ENCODE measurements around the gene PATL1. TPM values are rescaled to one million over a fixed set of nuclear protein-coding genes. Genes with fewer than 3 reads are reported as not detected.

PATL1 gene
- total and polyA plus RNA-seq, 4 donors: 7.0 to 30.4 (median 21.0) TPM

GRCh38 chr11:59602432-59602831, 66.4 kb downstream of the PATL1 start:
- no peak for DNase-seq (ENCODE audit: low read depth in 4 of 6, low spot score in 6 of 6)
- no peaks in the 10 kb centered on the region for H3K27me3 ChIP-seq (ENCODE audit: control insufficient read depth, insufficient read depth, low read length)
- H3K36me3 ChIP-seq (ENCODE audit: control insufficient read depth, insufficient read depth, low read length): peaks cover 62% of the 10 kb centered on the region
- 93% methylated on average over 5 of the region's 6 CpGs for WGBS (ENCODE audit: insufficient coverage)
- H3K27ac ChIP-seq (ENCODE audit: low read depth, low read length): no peak overlapping the region
- no peaks in the 10 kb centered on the region for H3K4me1 ChIP-seq (ENCODE audit: control insufficient read depth, insufficient read depth, low read length)
- no peaks in the 10 kb centered on the region for H3K9me3 ChIP-seq (ENCODE audit: control insufficient read depth, insufficient read depth, low read length)
- H3K4me3 ChIP-seq (ENCODE audit: low read depth, low read length): no peak overlapping the region

- Histone ChIP-seq H3K4me3 (ENCODE audit: low read depth, low read length) (no peak overlapping the region), H3K9me3 (ENCODE audit: control insufficient read depth, insufficient read depth, low read length) (no peaks in the 10 kb centered on the region), H3K36me3 (ENCODE audit: control insufficient read depth, insufficient read depth, low read length) (peaks cover 67% of the 10 kb centered on the region), H3K4me1 (ENCODE audit: control insufficient read depth, insufficient read depth, low read length) (no peaks in the 10 kb centered on the region), H3K27me3 (ENCODE audit: control insufficient read depth, insufficient read depth, low read length) (no peaks in the 10 kb centered on the region), H3K27ac (ENCODE audit: low read depth, low read length) (no peak overlapping the region)
- 90% methylated on average over 3 of the region's 4 CpGs for WGBS (ENCODE audit: insufficient coverage)
- DNase-seq (ENCODE audit: low read depth in 4 of 6, low spot score in 6 of 6): no peak
These were observed 67.0 kb downstream of the PATL1 start for GRCh38 chr11:59601788-59602187.

- Histone ChIP-seq H3K36me3 (ENCODE audit: control insufficient read depth, insufficient read depth, low read length) (peaks cover 69% of the 10 kb centered on the region), H3K27me3 (ENCODE audit: control insufficient read depth, insufficient read depth, low read length) (no peaks in the 10 kb centered on the region), H3K27ac (ENCODE audit: low read depth, low read length) (no peak overlapping the region), H3K4me3 (ENCODE audit: low read depth, low read length) (no peak overlapping the region), H3K9me3 (ENCODE audit: control insufficient read depth, insufficient read depth, low read length) (no peaks in the 10 kb centered on the region), H3K4me1 (ENCODE audit: control insufficient read depth, insufficient read depth, low read length) (no peaks in the 10 kb centered on the region)
- DNase-seq (ENCODE audit: low read depth in 4 of 6, low spot score in 6 of 6): no peak
- 80% methylated on average over 2 of the region's 4 CpGs for WGBS (ENCODE audit: insufficient coverage)
These were observed 68.2 kb downstream of the PATL1 start for GRCh38 chr11:59600636-59601035.

- Histone ChIP-seq H3K4me3 (ENCODE audit: low read depth, low read length) (no peak overlapping the region), H3K9me3 (ENCODE audit: control insufficient read depth, insufficient read depth, low read length) (no peaks in the 10 kb centered on the region), H3K36me3 (ENCODE audit: control insufficient read depth, insufficient read depth, low read length) (peaks cover 68% of the 10 kb centered on the region), H3K4me1 (ENCODE audit: control insufficient read depth, insufficient read depth, low read length) (no peaks in the 10 kb centered on the region), H3K27me3 (ENCODE audit: control insufficient read depth, insufficient read depth, low read length) (no peaks in the 10 kb centered on the region), H3K27ac (ENCODE audit: low read depth, low read length) (no peak overlapping the region)
- 100% methylated on average over 1 of the region's 2 CpGs for WGBS (ENCODE audit: insufficient coverage)
- no peak for DNase-seq (ENCODE audit: low read depth in 4 of 6, low spot score in 6 of 6)
These were observed 68.6 kb downstream of the PATL1 start for GRCh38 chr11:59600234-59600633.

GRCh38 chr11:59598961-59599360, 69.9 kb downstream of the PATL1 start:
- no CpG with 5 or more reads among the region's 1 CpG for WGBS (ENCODE audit: insufficient coverage)
- Histone ChIP-seq H3K27ac (ENCODE audit: low read depth, low read length) (no peak overlapping the region), H3K4me3 (ENCODE audit: low read depth, low read length) (no peak overlapping the region), H3K9me3 (ENCODE audit: control insufficient read depth, insufficient read depth, low read length) (no peaks in the 10 kb centered on the region), H3K36me3 (ENCODE audit: control insufficient read depth, insufficient read depth, low read length) (peaks cover 62% of the 10 kb centered on the region), H3K27me3 (ENCODE audit: control insufficient read depth, insufficient read depth, low read length) (no peaks in the 10 kb centered on the region), H3K4me1 (ENCODE audit: control insufficient read depth, insufficient read depth, low read length) (no peaks in the 10 kb centered on the region)
- no peak for DNase-seq (ENCODE audit: low read depth in 4 of 6, low spot score in 6 of 6)

Small RNAs within 50 kb of the gene (small RNA-seq; reads per million reads assigned to genes)
- gene MIR3162 (ENCODE audit: low replicate concordance): not detected

Other genes starting within 250 kb of the PATL1 start
- gene OR5A2, start 242.6 kb downstream of the PATL1 start, total RNA-seq: not detected
- gene OR5A2, start 242.6 kb downstream of the PATL1 start, polyA plus RNA-seq (ENCODE audit: insufficient read length in 2 of 2): under 1 TPM in 1 of 2 donors, not detected in 1; 0.05 TPM
- not detected for gene OR5A1, start 232.6 kb downstream of the PATL1 start, total RNA-seq
- under 1 TPM in 1 of 2 donors, not detected in 1; 0.08 TPM for gene OR5A1, start 232.6 kb downstream of the PATL1 start, polyA plus RNA-seq (ENCODE audit: insufficient read length in 2 of 2)
- gene OR4D6, start 212.1 kb downstream of the PATL1 start, total RNA-seq: not detected
- gene OR4D6, start 212.1 kb downstream of the PATL1 start, polyA plus RNA-seq (ENCODE audit: insufficient read length in 2 of 2): not detected
- not detected for gene OR4D10, start 195.7 kb downstream of the PATL1 start, total RNA-seq
- gene OR4D10, start 195.7 kb downstream of the PATL1 start, polyA plus RNA-seq (ENCODE audit: insufficient read length in 2 of 2): not detected
- gene OR4D11, start 165.5 kb downstream of the PATL1 start, total RNA-seq: not detected
- not detected for gene OR4D11, start 165.5 kb downstream of the PATL1 start, polyA plus RNA-seq (ENCODE audit: insufficient read length in 2 of 2)
- gene OR4D9, start 157.5 kb downstream of the PATL1 start, total RNA-seq: not detected
- under 1 TPM in 1 of 2 donors, not detected in 1; 0.05 TPM for gene OR4D9, start 157.5 kb downstream of the PATL1 start, polyA plus RNA-seq (ENCODE audit: insufficient read length in 2 of 2)
- 10 to 100 TPM; 28.6 to 42.6 TPM for gene OSBP, start 53.3 kb downstream of the PATL1 start, total RNA-seq
- gene OSBP, start 53.3 kb downstream of the PATL1 start, polyA plus RNA-seq (ENCODE audit: insufficient read length in 2 of 2): 10 to 100 TPM; 33.2 to 35.9 TPM
- not detected for gene OR10V1, start 44.8 kb upstream of the PATL1 start, total RNA-seq
- gene OR10V1, start 44.8 kb upstream of the PATL1 start, polyA plus RNA-seq (ENCODE audit: insufficient read length in 2 of 2): not detected
- gene STX3, start 86.3 kb upstream of the PATL1 start, total RNA-seq: 10 to 100 TPM; 10.1 to 11.4 TPM
- 10 to 100 TPM; 12.2 to 15.5 TPM for gene STX3, start 86.3 kb upstream of the PATL1 start, polyA plus RNA-seq (ENCODE audit: insufficient read length in 2 of 2)
- gene MRPL16, start 141.7 kb upstream of the PATL1 start, total RNA-seq: 10 to 100 TPM; 26.6 to 54.1 TPM
- 10 to 100 TPM; 40.5 to 50.0 TPM for gene MRPL16, start 141.7 kb upstream of the PATL1 start, polyA plus RNA-seq (ENCODE audit: insufficient read length in 2 of 2)
- gene CBLIF, start 176.5 kb upstream of the PATL1 start, total RNA-seq: not detected
- not detected for gene CBLIF, start 176.5 kb upstream of the PATL1 start, polyA plus RNA-seq (ENCODE audit: insufficient read length in 2 of 2)
- 1 to 10 TPM in 1 of 2 donors, not detected in 1; 7.0 TPM for gene TCN1, start 197.4 kb upstream of the PATL1 start, total RNA-seq
- gene TCN1, start 197.4 kb upstream of the PATL1 start, polyA plus RNA-seq (ENCODE audit: insufficient read length in 2 of 2): not detected
- not detected for gene OOSP3, start 209.7 kb upstream of the PATL1 start, total RNA-seq
- not detected for gene OOSP3, start 209.7 kb upstream of the PATL1 start, polyA plus RNA-seq (ENCODE audit: insufficient read length in 2 of 2)

Measured in spinal cord (tissue), 10 donors.